HG02610 (cell line): Measurements from ENCODE around the gene PLXND1.
"Not testable (repeated sequence)": the region's sequence is repeated elsewhere in the genome, so short reads cannot be mapped to it uniquely, and the experiment has no call there.

Experiments used
- ATAC-seq: cut with Tn5 transposase; IDR thresholded peaks from one replicate; pipeline ENCODE4 v1.9.1; 2021; ENCODE audit warnings: mild to moderate bottlenecking, moderate library complexity; ENCODE audit not compliant: unreplicated experiment

The PLXND1 gene

GRCh38 chr3:129606636-129607390 lies at the start of gene PLXND1:
PLXND1 (minus strand) TSS chr3:129606676; CDS start chr3:129606639, 37 bp downstream.
- no peak for ATAC-seq

GRCh38 chr3:129655291-129655700 lies 48.8 kb upstream of the PLXND1 start:
- ATAC-seq = no peak

- ATAC-seq = no peak
These were observed 47.7 kb upstream of the PLXND1 start for GRCh38 chr3:129654131-129654530.

- ATAC-seq = no peak
These were observed 46.5 kb upstream of the PLXND1 start for GRCh38 chr3:129653019-129653418.

- ATAC-seq = no peak
These were observed 45.1 kb upstream of the PLXND1 start for GRCh38 chr3:129651435-129652202.

- no peak for ATAC-seq
These were observed 43.9 kb upstream of the PLXND1 start for GRCh38 chr3:129650256-129650872.

- ATAC-seq = no peak
These were observed 41.9 kb upstream of the PLXND1 start for GRCh38 chr3:129648391-129648790.

- no peak for ATAC-seq
These were observed 38.8 kb upstream of the PLXND1 start for GRCh38 chr3:129645286-129645685.

GRCh38 chr3:129644836-129645235 lies 38.4 kb upstream of the PLXND1 start:
- ATAC-seq = no peak

GRCh38 chr3:129641567-129642260 lies 35.2 kb upstream of the PLXND1 start:
- not testable (repeated sequence) for ATAC-seq

GRCh38 chr3:129640985-129641384 lies 34.5 kb upstream of the PLXND1 start:
- ATAC-seq = not testable (repeated sequence)

GRCh38 chr3:129638481-129638880 lies 32.0 kb upstream of the PLXND1 start:
- no peak for ATAC-seq

- ATAC-seq = no peak
These were observed 29.6 kb upstream of the PLXND1 start for GRCh38 chr3:129636082-129636481.

- no peak for ATAC-seq
These were observed 29.2 kb upstream of the PLXND1 start for GRCh38 chr3:129635656-129636055.

GRCh38 chr3:129633751-129634481 lies 27.4 kb upstream of the PLXND1 start:
- ATAC-seq = no peak

- no peak for ATAC-seq
These were observed 26.5 kb upstream of the PLXND1 start for GRCh38 chr3:129632977-129633376.

- no peak for ATAC-seq
These were observed 26.1 kb upstream of the PLXND1 start for GRCh38 chr3:129632556-129632955.

GRCh38 chr3:129632056-129632455 lies 25.6 kb upstream of the PLXND1 start:
- ATAC-seq = no peak

GRCh38 chr3:129629011-129629410 lies 22.5 kb upstream of the PLXND1 start:
- ATAC-seq = no peak

- ATAC-seq = no peak
These were observed 21.7 kb upstream of the PLXND1 start for GRCh38 chr3:129628169-129628522.
